Renal pelvis (tissue), 4 donors: ENCODE results near the gene ABCC8. TPM values are rescaled to one million over a fixed set of nuclear protein-coding genes. Genes with fewer than 3 reads are reported as not detected.

Experiments
- DNase-seq: peaks from one replicate; pipeline ENCODE4 v3.0.0-alpha.2; 2013
- polyA plus RNA-seq, 3 donors: library from polyadenylated mRNA; unstranded; fragments of 120-200 nt; gene quantifications; one replicate each; pipeline ENCODE4 v1.2.1, GENCODE V29; 2013; ENCODE audit not compliant: insufficient read length in 3 of 3

Gene ABCC8
- polyA plus RNA-seq, 3 donors = 1.1 to 2.5 (median 1.7) TPM

DNA sequence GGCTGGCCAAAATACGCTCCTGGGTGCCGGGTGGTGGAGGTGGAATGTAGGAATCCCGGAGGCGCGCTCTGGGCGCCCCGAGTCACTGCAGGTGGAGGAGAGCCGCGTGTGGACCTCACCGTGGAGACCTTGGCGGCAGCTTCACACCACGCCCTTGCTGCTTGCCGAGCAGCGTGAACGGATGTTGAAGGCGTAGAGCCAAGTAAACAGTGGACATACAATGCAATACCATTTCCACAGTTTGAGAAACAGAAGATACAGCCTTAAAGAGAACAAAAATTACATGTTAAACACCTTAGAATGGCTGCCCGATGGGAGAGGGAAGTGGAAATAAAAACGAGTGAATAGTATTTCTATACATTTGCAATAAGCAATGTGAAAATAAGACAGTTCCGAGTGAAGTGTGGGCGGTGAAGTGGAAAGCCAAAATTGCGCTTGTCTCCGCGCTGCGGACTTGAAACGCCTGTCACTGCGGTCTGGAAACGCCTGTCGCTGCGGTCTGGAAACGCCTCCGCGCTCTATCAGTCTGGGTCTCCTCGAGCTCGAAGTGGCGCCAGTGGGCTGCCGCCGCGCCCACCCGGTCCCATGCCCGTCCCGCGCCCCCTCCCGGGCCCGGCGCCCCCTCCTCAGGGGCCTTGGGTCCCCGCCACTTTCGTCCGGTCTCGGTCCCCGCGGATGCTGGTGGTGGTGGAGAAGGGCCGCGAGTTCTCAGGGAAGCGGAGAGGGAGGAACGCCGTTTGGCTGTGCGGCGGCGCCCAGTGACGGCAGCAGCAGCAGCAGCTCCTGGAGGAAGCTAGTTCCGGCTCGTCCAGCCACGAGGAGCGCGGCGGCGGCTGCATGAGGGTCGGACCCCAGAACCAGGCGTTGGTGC, 123.5 kb downstream of the ABCC8 start:
- peak; percentile 72 for DNase-seq

DNA sequence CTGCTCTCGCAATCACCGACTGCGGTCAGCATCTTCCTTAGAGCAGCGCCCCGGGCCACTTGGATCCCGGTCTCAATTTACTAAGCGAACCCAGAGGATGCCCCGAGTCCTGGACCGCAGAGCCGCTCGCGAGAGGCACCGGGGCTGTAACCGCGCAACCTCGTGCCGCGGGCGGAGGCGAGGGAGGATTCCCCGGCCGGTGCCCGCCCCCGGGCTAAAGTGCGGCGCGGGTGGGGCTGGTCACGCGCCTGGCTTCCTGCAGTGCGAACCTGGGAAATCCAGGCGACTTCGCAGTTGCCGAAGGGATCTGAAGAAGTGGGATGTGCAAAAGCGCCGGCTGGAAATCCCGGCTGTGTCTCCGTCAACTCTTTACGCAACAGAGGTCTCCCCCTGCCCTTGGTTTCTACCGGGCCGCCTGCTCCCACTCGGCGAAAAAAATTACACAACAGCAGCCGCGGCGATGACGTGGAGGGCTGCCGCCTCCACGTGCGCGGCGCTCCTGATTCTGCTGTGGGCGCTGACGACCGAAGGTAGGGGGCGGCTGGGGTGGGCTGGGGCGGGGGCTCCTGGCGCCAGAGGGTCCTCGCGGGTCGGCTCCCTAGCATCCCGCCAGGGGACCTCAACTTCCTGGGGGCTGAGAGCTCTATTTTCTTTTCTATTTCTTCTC, 125.0 kb downstream of the ABCC8 start, which contains the start of gene NCR3LG1:
Gene NCR3LG1, plus strand, starts transcription at position 291 of the 667 bp plus-strand sequence. Its CDS starts 170 bp downstream, at position 461.
- peak; percentile 28 for DNase-seq

DNA sequence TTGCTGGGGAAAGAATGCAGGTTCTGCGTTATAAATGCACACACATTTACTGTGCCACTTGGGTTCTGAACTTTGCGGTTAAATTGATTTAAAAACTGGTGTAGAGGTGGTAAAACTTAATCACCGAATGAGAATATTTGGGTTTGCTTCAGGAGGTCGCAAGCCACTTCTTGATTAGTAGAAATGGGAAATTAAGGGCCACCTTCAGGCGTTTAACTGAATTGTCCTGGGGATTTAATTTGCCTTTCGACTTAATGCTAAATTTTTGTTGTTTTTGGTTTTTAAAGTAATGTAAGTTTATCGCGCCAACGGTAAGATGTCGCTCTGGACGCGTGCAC, 125.5 kb downstream of the ABCC8 start:
- DNase-seq = peak; percentile 3

DNA sequence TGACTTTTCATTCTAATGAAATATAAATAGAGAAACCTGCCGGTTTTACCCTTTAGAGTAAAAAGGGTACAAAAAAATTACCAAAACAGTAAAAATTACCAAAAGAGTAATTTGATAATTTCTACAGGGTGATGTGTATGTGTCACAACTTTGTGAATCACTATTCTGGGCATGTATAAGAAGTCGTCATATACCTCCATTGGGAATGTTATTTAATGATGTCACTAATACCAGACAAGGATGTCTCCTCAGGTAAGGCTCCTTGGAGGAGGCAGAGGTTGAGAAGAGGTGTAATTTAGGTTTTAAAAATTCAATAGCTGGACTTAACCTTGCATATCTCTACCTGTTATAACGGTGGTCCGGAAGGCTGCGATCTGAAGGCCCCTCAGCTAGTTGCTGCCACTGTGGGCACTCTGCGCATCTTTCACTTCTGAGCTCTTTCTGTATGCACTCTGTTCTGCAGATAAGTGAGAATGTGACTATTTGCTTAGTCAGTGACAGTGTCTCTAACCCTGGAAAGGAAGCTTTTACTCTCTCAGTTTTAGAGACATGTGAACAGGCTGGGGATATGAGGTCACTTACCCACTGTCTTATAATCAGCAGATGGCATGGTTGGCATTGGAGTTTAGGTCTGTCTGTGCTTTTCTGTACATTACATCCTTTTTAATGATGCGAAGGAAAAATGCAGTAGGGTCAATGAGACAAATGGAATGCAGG, 126.0 kb downstream of the ABCC8 start:
- DNase-seq = no peak

DNA sequence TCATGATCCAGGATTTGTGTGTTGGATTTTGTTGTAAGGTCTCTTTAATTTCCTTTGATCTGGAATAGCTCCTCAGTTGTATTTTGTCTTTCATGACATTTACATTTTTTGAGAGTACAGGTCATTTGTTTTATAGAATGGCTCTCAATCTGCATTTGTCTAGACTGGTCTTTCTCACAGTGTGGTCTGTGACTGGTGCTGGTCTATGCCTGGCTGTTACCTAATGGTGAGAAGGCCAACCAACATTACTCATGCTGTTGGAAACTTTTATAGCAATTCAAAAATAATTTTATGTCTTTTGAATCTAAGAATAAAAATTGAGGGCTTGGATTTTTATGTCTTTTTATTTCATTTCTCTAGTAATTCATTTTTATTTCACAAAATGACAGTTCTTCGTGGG, 129.0 kb downstream of the ABCC8 start:
- DNase-seq = no peak

DNA sequence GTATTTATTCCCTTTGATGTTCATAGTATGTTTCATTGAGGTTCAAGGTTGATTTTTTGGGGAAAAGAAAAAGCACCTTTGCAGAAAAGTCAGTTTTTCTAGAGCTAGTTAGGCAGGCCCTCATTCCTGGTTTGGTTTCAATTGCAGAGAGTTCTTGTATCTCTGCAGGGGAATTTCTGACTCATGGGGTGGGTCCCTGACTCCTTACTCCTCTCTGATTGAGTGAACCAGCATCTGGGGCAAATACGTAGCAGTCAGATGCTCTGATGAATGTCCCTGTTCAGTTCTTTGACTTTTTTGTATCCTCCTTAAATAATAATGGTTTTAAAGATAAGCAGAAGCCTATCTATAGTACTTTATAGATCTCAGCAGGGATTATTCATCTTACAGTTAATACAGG, 132.7 kb downstream of the ABCC8 start:
- DNase-seq = no peak

DNA sequence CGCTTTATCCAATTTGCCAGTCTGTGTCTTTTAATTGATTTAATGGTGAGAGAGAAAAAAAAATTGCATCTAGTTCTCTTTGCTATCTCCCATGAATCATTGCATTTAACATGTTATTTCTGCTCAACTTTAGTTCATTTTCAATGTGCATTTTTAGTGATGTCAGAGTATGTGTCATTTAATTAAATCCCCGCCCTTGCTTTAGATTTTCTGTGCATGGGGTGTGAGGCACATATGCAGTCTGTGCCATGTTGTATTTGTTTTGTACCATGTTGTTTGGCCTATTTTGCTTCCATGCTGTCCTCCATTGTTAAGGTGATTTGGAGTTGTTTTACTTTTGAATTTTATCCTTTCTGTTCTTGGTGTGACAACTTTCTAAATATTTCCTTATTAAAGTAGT, 133.4 kb downstream of the ABCC8 start:
- no peak for DNase-seq

Other genes starting within 250 kb of the ABCC8 start
- gene NUCB2, start 200.1 kb downstream of the ABCC8 start, polyA plus RNA-seq = 10 to 100 TPM; 59.6 to 75.0 (median 74.2) TPM
- gene NCR3LG1, start 125.0 kb downstream of the ABCC8 start, polyA plus RNA-seq = 1 to 10 TPM; 1.2 to 2.3 (median 2.3) TPM
- 1 to 10 TPM; 2.6 to 3.2 (median 3.0) TPM for gene KCNJ11, start 88.2 kb downstream of the ABCC8 start, polyA plus RNA-seq
- 100 to 1,000 TPM in 1 of 3 donors, 10 to 100 TPM in 2; 68.8 to 100 (median 90.2) TPM for gene USH1C, start 67.6 kb upstream of the ABCC8 start, polyA plus RNA-seq
- under 1 TPM; 0.13 to 0.66 (median 0.59) TPM for gene OTOG, start 70.4 kb upstream of the ABCC8 start, polyA plus RNA-seq
- gene MYOD1, start 242.7 kb upstream of the ABCC8 start, polyA plus RNA-seq = under 1 TPM in 1 of 3 donors, not detected in 2; 0.04 TPM